GM21447 (cell line): ENCODE measurements around the gene RNF4.
A peak's percentile ranks its signal among the peaks of the same experiment; 100 is the strongest.
"Not testable (repeated sequence)": the region's sequence is repeated elsewhere in the genome, so short reads cannot be mapped to it uniquely, and the experiment has no call there.

Source experiments
- ATAC-seq: cut with Tn5 transposase; IDR thresholded peaks from one replicate; pipeline ENCODE4 v1.9.1; 2021; ENCODE audit not compliant: unreplicated experiment

RNF4 gene, protein sequence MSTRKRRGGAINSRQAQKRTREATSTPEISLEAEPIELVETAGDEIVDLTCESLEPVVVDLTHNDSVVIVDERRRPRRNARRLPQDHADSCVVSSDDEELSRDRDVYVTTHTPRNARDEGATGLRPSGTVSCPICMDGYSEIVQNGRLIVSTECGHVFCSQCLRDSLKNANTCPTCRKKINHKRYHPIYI

DNA sequence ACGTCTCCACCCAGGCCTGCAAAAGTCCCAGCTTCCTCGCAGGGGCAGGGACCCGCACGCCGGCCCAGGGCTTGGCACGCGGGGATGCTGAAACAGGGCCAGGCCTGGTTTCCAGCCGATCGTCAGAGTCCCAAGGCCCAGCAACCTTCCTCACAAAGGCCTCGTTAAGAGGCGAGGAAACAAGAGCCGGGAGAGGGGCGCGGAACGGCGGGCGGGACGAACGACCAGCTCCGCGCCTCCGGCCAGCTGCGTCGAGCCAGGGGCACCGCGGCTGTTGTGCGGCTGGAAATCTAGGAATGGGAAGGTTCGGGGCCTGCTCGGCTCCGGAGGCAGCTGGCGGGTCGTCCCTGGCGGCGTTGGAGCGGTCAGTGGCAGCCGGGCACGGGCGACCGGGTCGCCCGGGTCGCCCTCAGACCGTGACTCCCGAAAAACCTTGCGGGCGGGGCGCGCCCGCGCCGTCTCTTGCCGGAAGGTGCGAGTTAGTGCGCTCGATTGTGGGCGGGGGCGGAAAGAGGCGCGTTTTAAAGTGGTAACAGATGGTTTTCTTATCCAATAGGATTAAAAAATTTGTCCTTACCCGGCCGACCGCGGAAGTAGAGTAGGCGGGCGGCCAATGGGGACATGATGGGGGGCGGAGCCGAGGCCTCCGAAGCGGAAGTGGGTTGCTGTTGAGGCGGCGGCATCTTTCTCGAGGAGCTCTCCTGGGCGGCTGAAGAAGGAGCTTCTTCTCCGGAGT, at the start of gene RNF4:
Gene RNF4 (plus strand): TSS at position 651 of the 736 bp plus-strand sequence. CDS start 21,388 bp downstream, outside the sequence.
- peak; percentile 79 for ATAC-seq

DNA sequence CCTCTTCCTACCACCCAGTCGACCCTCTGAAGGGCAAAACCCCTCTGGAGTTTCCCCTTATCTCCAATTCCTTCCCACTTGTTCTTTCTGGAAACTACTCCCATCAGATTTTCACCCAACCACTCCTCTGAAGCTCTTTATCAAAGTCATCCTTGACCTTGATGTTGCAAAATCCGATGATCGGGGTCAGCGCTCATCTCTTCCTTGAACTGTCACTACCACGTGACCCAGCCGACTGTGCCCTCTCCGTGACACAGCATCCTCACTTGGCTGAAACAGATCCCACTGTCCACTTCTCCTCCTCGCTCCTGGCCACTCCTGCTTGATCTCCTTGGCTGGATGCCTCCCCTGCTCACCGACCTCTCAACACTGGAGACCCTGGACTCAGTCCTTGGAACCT, 49.1 kb upstream of the RNF4 start:
- no peak for ATAC-seq

DNA sequence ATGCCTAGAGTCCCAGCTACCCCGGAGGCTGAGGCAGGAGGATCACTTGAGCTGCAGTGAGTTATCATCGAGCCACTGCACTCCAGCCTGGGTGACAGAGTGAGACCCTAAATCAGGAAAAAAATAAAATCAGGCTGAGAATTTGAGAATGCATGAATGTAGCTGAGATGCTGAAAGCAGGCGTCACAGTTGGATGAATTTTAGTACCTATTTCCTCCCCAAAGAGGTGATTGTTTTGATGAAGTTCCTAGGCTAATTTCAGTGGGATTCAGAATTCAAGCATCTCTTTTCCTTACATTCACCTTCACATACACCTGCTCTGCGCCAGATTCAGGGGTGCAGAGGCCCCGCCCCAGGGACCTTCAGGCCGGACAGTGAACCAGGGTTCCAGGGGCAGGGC, 47.0 kb upstream of the RNF4 start:
- no peak for ATAC-seq

DNA sequence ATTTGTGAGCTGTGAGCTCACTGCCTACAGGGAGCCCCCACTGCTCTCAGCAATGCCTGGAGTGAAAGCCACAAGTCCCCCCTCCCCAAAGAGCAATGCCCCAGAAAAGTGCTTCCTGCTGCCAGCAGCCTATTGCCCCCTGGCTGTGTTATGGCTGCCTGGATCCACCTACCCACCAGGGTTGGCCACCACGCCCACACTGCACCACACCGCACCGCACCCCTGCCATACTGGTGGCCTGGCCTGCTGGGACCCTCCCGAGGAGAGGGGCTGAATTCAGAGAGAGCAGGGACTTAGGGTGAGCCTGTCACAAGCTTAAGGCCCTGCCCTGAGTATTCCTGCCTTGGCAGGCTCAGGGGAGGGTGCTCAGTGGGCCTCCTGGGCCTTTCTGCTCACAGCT, 45.8 kb upstream of the RNF4 start:
- ATAC-seq = no peak

DNA sequence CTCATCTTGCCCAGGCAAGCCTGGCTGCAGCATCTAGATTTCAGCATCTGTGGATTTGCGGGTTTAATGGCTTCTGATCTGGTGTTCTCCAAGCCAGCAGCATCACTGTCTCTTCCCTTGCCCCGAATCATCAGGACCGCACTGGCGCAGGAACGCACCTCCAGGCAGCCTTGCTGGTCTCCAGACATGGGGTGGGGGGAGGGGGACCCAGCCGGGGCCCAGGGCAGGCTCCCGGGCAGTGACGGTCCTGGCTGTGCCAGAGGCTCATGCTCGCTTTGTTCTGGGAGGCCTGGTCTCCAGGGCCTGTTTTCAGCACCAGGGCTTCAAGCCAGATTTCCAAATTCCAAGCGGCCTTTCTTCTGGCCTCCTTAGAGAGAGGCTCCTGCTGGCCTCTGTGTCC, 45.2 kb upstream of the RNF4 start:
- no peak for ATAC-seq

DNA sequence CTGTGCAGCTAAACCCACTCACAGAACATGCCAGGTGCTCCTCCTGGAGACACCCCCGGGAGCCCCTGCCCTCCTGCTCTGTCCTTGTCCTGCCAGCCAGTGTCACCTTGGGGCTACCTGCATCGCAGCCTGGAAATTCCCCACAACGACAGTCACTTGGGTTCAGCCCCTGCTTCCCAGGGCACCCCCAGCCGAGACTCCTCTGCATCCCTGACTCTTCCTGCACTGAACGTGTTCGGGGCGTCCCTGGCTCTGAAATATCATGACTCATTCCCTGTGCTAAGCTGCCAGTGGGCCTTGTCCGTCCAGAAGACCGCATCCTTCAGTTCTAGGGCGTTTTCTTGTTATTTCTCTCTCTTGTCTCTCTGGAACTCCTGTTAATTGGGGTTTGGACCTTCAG, 44.3 kb upstream of the RNF4 start:
- ATAC-seq = no peak

DNA sequence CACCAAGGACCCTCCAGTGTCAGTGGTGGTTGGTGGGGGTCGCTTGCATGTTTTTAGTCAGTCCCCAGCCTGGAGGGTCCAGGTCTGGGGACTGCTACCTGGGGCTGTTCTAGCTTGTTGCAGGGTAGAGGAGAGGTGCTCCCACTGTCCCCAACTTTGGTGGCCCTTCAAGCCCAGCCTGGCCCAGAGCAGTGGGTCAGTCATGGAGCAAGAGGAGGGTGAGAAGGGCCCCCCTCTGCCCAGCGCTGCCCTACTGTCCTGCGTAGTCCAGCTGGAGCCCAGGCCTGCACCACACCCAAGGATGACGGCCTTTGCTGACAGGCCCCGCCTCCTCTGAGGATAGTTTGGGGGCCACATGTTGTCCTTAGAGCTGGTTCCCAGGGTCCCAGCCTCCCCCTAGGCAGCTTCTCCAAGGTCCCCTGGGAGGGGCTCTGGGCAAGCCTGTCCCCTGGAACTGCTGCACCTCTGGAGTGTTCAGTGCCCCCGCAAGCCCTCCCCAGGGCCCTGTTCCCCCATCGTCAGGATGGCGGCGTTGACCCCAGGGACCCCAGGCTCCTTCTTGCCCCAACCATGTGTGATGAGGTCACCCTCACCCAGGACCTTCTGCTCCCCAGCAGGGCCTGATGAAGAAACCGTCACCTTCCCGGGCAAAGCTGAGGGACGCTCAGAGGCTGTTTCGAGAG, 43.4 kb upstream of the RNF4 start:
- ATAC-seq = no peak

DNA sequence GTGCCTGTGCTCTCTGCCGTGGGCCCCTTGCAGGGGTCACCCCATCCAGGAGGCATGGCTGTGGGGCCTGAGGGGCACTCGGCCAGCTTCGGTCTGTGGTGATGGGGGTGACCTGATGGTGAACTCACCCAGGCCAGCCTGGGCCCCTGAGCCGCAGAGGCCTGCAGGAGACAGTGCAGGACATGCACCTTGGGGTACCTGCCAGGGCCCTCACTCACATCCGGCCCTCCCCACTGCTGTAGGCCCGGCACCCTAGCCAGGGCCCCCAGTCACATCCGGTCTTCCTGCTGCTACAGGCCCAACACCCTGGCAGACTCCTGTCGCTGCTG, 42.9 kb upstream of the RNF4 start:
- ATAC-seq = no peak

DNA sequence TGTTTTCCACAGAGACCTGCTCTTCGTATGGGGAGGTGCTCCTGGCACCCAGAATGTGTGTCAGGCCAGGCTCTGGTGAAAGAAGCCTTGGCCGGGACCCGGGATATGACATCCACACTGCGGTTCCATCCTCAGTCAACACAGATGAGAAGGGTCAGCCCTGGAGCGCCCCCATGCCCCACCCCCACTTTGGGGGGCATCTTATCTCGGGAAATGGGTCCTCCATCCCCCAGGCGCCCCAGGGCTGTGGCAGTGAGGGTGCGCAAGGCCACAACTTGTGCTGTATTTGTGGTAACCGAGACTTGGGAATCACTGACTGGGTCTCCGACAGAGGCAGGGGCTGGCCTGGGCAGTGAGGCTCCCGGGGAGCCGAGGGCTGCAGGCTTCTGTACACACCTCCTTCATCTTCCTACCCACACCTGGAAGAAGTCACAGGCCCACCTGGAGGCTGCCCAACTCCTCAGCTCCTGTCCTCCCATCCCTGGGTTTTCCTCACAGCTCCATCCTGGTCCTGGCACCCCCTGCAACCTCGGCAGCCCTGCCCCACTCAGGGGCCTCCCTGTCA, 42.1 kb upstream of the RNF4 start:
- no peak for ATAC-seq

DNA sequence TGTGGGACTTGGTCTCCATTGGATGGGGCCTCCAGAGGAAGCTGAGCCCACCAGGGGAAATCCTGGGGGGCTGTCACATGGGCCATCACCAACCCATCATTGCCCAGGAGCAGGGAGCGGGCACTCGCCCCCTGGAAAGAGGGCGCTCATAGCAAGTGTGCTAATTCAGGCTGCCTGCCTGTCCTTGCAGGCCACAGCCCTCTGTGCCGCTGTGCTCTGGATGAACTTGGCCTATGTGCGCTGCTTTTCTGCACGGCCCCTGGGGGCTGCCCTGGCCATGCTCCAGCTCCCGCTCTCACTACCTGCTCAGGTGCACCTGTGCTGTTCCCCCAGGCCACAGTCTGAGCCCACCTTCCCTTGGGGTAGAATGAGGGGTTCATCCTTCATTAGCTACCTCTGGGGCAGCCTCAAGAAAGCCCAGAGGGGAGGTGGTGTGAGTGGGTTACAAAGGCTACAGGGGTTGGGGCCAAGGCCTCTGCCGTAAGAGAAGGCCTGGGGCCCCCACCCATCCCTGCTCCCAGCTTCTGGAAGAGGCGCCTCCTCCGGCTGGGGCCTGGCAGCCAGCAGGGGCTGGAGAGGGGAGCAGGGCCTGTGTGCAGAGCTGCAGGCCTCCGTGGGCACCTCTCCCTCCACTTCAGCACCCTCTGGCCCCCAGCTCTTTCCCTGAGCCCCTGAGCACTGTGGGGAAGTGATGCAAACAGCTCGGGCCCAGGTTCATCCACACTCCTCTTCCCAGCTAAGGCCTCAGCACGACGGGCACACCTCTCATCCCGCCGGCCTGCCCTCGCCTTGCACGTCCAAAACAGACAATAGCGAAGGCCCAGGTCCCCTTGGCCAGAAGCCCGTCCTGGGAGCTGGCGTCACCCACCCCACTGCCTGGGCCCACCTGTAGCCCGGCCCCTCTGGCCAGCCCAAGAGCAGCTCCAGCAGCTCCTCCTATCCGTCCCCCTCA, 41.2 kb upstream of the RNF4 start:
- ATAC-seq = no peak

DNA sequence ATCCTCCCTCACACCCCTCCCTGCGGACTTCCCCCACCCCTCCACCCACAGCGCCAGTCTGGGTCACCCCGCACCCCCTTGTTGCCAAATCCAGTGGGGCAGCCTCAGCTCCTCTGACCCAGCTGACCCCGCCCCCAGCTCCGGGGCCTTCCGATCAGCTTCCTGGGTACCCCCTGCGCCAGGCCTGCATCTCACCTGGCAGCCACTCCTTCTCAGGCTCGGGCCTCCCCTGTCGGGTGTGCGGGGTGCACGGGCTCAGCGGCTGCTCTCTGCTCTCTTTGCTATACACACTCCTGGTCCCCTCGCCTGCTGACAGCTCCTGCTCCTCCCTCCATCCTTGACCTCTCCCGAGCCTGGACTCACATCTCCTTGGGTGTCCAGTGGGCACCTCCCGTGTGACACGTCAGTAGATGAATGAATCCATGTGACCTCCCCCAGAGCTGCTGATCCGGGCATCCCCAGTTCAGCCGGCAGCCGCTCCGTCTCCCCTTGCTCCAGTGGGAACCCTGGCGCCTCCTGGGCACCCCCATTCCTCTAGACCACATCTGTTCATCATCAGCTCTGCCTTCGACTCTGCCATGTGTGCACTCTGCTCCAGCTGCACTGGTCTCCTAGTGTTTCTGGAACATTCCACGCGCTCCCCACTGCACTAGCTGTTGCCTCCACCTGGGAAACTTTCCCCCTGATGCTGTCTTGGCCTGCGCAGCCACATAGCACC, 40.3 kb upstream of the RNF4 start:
- ATAC-seq = no peak

DNA sequence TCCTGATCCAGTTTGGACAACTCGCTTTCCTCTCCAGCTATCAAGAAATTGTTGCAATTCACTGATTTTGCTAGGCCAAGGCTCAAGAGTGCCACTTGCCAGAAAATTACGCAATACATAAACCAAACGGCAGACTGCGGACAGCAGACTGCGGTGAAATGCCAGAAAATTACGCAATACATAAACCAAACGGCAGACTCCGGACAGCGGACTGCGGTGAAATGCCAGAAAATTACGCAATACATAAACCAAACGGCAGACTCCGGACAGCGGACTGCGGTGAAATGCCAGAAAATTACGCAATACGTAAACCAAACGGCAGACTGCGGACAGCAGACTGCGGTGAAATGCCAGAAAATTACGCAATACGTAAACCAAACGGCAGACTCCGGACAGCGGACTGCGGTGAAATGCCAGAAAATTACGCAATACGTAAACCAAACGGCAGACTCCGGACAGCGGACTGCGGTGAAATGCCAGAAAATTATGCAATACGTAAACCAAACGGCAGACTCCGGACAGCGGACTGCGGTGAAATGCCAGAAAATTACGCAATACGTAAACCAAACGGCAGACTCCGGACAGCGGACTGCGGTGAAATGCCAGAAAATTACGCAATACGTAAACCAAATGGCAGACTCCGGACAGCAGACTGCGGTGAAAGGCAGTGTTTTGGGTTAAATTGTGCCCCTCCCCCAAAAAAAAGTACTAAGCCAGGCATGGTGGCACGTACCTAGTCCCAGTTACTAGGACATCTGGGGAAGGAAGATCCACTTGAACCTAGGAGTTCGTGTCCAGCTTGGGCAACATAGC, 38.8 kb upstream of the RNF4 start:
- ATAC-seq = not testable (repeated sequence)

DNA sequence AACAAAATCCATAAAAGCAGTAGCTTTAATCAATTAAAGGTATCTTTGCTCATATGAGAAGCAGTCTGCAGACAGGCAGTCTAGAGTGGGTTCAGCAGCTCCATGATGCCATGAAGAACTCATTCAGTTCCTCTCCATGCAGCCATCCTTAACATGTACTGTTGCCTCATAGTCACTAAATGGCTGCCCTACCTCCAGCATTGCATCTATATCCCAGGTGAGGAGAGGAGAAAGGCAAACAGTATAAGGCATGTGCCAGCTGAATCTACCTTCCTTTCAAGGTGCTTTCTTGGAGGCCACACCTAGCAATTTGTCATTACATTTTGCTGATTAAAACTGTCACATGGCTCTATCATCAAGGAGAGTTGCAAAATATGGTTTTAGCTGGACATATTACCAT, 36.9 kb upstream of the RNF4 start:
- ATAC-seq = no peak

DNA sequence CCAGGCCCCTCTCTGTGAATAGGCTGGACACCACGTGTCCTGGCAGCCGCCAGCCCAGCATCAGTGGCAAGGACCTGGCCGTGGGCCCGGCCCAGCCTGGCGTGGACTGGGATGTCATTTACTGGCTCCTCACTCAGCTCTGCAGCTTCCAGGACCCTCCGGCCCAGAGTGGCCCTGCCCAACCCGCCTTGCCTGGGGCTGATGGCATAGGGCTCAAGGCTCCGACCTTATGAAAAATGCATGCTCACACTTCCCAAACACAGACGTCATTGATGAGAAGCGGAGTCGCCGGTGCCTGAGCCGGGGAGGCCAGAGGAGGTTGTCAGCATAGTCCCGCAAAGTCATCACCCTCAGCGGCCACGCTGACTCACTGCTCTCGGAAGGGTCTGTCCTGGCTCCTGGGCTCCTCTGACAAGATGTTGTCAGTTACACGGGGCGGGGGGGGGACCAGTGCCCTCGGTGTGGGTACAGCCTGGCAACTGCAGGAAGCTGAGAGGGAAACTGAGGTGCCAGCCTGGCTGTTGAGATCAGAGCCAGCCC, 35.8 kb upstream of the RNF4 start:
- ATAC-seq = no peak

DNA sequence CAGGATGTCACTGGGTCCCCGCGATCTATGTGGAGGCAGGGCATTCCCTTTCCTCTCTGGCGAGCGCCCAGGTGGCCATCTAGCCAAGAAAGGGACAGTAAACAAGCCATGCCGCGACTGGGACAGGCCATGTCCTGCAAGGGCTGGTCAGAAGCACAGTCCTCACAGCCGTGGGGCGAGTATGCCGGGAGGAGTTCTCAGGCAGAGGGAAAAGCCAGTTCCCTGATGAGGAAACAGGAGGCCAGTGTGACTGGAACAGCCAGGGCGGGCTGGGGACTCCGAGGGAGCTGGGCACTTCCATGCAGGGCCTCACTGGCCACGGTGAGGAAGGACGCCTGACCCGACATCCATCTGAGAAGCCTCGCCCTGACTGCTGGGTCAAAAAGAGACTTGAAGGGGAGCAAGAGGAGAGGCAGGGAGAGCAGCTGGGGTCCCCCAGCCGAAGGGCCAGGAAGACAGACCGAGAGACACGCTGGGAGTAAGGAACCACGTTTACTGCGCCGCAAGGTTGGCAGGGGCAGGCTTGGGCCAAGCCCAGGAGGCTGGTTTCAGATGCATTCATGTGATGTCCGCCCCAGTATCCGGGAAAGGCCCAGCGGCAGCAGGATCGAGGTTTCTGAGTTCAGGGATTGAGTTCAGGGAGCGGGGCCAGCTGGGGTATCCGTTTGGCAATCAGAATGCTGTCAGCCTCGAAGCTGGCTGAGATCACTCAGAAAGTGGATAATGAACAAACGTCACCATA, 35.1 kb upstream of the RNF4 start:
- ATAC-seq = no peak

DNA sequence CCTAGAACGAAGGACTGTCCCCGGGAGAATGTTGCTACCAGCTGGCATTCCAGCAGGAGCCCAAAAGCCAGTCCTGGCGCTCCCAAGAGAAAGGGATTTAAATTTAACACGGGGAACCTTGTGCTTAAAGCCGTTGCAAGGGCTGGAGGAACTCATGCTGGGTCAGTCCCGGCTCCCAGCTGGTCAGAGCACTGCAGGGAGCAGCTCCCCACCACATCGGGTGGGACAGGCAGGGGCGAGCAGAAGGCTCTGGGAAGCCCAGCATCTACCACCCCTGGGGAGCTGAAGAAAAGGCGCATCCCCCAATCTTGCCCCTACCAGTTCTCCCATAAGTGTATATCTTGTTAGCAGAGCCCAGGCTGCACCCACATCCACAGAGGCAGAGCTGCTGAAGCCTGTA, 34.5 kb upstream of the RNF4 start:
- no peak for ATAC-seq

DNA sequence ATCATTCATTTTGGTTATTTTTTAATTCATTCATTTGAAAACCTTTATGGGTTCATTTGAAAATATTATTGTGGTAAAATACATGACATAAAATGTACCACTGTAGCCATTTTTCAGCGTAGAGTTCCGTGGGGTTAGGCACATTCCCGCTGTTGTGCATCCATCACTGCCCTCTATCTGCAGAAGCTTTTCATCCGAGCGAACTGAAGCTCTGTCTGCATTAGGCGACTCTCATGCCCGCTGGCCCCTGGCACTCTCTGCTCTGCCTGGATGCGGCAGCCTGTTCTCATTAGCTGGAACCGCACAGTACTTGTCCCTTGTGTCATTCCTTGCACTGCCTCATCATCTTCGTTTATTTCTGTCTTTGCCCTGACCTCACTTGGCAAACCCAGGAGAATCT, 32.6 kb upstream of the RNF4 start:
- ATAC-seq = no peak

DNA sequence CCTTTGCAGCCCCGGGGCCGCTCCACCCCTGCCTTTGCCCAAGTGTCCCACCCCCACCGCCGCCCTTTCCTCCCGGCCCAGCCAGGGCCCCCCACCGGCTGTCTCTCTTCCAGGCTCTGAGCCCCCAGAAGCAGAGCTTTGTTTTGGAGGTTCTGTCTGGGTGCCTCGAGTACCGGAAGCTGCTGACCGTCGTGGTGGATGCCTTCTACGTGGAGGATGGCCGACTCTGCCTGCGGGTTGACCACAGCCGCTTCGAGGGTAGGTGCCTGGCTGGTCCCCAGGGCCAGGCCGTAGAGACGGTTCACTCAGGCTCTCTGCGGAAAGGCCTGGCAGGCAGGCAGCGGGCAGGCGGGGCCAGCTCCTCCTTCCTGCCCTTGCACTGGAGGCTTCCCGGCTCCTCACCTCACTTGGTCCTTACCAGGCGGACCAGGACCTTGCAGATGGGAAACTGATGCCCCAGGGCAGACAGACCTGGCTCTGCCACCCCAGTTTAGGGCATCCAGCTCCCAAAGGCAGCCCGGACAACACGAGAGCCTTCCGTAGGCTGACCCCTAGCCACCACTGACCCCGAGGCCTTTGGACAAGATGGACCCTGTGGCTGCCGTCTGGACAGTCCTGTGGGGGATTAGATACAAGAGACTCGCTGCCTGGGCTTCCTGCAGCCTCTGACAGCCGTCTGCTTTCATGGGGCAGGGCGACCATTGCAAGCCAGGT, 32.0 kb upstream of the RNF4 start:
- no peak for ATAC-seq
